Ascending aorta (tissue), 2 donors: Measurements from ENCODE around the gene UTY. TPM values are rescaled to one million over a fixed set of nuclear protein-coding genes. Genes with fewer than 3 reads are reported as not detected.

Source experiments
- DNase-seq, 2 donors: peaks; one replicate each; pipeline ENCODE4 v3.0.0-alpha.2; 2019; ENCODE audit warnings: low spot score in 2 of 2
- H3K27ac ChIP-seq, 2 donors: fragments of 200-600 bp; sonication (generic); one replicate each; pipeline ENCODE4 v1.5.1; 2016 to 2017; ENCODE audit warnings: mild to moderate bottlenecking in 1 of 2
- H3K27me3 ChIP-seq: fragments of 200-600 bp; sonication (generic); one replicate; pipeline ENCODE4 v1.5.1; 2017
- H3K36me3 ChIP-seq, 2 donors: fragments of 200-600 bp; sonication (generic); one replicate each; pipeline ENCODE4 v1.5.1; 2016
- H3K4me1 ChIP-seq, 2 donors: fragments of 200-600 bp; sonication (generic); one replicate each; pipeline ENCODE4 v1.5.1; 2016 to 2017; ENCODE audit warnings: mild to moderate bottlenecking in 1 of 2
- H3K4me3 ChIP-seq, 2 donors: fragments of 200-600 bp; sonication (generic); one replicate each; pipeline ENCODE4 v1.5.1; 2016 to 2017; ENCODE audit warnings: mild to moderate bottlenecking in 1 of 2
- H3K9me3 ChIP-seq, 2 donors: fragments of 200-600 bp; sonication (generic); one replicate each; pipeline ENCODE4 v1.5.1; 2016
- CTCF ChIP-seq, 3 experiments: fragments of 200-600 bp in 2 of 3; fragments of 450-650 bp in 1 of 3; sonication (generic) in 2 of 3; IDR thresholded peaks; one replicate each; pipeline ENCODE4 v1.5.1; 2016 to 2019; ENCODE audit warnings: antibody characterized with exemption in 3 of 3, mild to moderate bottlenecking in 1 of 3, moderate library complexity in 1 of 3
- intact Hi-C: fragments of 100-400 bp; cut with DNase I; formaldehyde crosslinking; loops from one replicate; pipeline ENCODE4 v1.15.1; 2023
- total RNA-seq: library from RNA; depleted of rRNA; stranded (reverse); fragments of >200 nt; gene quantifications from one replicate; pipeline ENCODE4 v1.1.0, GENCODE V29; 2016

UTY gene
- total RNA-seq, 1 donor from 2014 or later, result not detected

GRCh38 chrY:13345549-13345948 lies 134.3 kb downstream of the UTY start:
- Histone ChIP-seq H3K4me1 (no peaks in the 10 kb centered on the region), H3K27ac (no peak overlapping the region), H3K9me3 (no peaks in the 10 kb centered on the region), H3K4me3 (no peak overlapping the region), H3K27me3 (no peaks in the 10 kb centered on the region), H3K36me3 (no peaks in the 10 kb centered on the region)
- no peak for TF ChIP-seq CTCF (IDR thresholded peaks at IDR 0.05)
- intact Hi-C loops, result no loop called here
- no peak for DNase-seq

- intact Hi-C loops, result no loop called here
- Histone ChIP-seq H3K4me3 (no peak overlapping the region), H3K27me3 (no peaks in the 10 kb centered on the region), H3K9me3 (no peaks in the 10 kb centered on the region), H3K27ac (no peak overlapping the region), H3K4me1 (no peaks in the 10 kb centered on the region), H3K36me3 (no peaks in the 10 kb centered on the region)
- no peak for TF ChIP-seq CTCF (IDR thresholded peaks at IDR 0.05)
- DNase-seq, result no peak
Observed at GRCh38 chrY:13343307-13343946, 136.4 kb downstream of the UTY start.

GRCh38 chrY:13339939-13340338 lies 139.9 kb downstream of the UTY start:
- Histone ChIP-seq H3K4me1 (no peaks in the 10 kb centered on the region), H3K9me3 (no peaks in the 10 kb centered on the region), H3K4me3 (no peak overlapping the region), H3K27me3 (no peaks in the 10 kb centered on the region), H3K27ac (no peak overlapping the region), H3K36me3 (no peaks in the 10 kb centered on the region)
- no peak for TF ChIP-seq CTCF (IDR thresholded peaks at IDR 0.05)
- intact Hi-C loops, result no loop called here
- no peak for DNase-seq

GRCh38 chrY:13339381-13339780 lies 140.5 kb downstream of the UTY start:
- no peak for TF ChIP-seq CTCF (IDR thresholded peaks at IDR 0.05)

GRCh38 chrY:13338711-13339110 lies 141.1 kb downstream of the UTY start:
- H3K36me3 ChIP-seq, result no peaks in the 10 kb centered on the region
- DNase-seq, result no peak
- H3K4me1 ChIP-seq, result no peaks in the 10 kb centered on the region
- no peak overlapping the region for H3K27ac ChIP-seq
- H3K27me3 ChIP-seq, result no peaks in the 10 kb centered on the region
- TF ChIP-seq CTCF (IDR thresholded peaks at IDR 0.05), result no peak
- intact Hi-C loops, result no loop called here
- H3K9me3 ChIP-seq, result no peaks in the 10 kb centered on the region
- H3K4me3 ChIP-seq, result no peak overlapping the region

More at GRCh38 chrY:13339381-13339780, 140.5 kb downstream of the UTY start:
- Histone ChIP-seq H3K27me3 (no peaks in the 10 kb centered on the region), H3K9me3 (no peaks in the 10 kb centered on the region), H3K27ac (no peak overlapping the region), H3K36me3 (no peaks in the 10 kb centered on the region), H3K4me3 (no peak overlapping the region), H3K4me1 (no peaks in the 10 kb centered on the region)
- intact Hi-C loops, result no loop called here
- DNase-seq, result no peak

GRCh38 chrY:13337934-13338333 lies 141.9 kb downstream of the UTY start:
- no peak for DNase-seq
- H3K4me3 ChIP-seq, result no peak overlapping the region
- no peaks in the 10 kb centered on the region for H3K9me3 ChIP-seq
- no peaks in the 10 kb centered on the region for H3K27me3 ChIP-seq
- intact Hi-C loops, result no loop called here
- no peaks in the 10 kb centered on the region for H3K4me1 ChIP-seq
- no peaks in the 10 kb centered on the region for H3K36me3 ChIP-seq
- H3K27ac ChIP-seq, result no peak overlapping the region
- TF ChIP-seq CTCF (IDR thresholded peaks at IDR 0.05), result no peak
